NCI-H2196 (cell line): Measurements from ENCODE around the gene NTN1.

Experiments
- DNase-seq: peaks from one replicate; lab custom pipeline; 2025; ENCODE audit not compliant: unreplicated experiment; lab: John Stamatoyannopoulos, UW

The NTN1 gene

DNA sequence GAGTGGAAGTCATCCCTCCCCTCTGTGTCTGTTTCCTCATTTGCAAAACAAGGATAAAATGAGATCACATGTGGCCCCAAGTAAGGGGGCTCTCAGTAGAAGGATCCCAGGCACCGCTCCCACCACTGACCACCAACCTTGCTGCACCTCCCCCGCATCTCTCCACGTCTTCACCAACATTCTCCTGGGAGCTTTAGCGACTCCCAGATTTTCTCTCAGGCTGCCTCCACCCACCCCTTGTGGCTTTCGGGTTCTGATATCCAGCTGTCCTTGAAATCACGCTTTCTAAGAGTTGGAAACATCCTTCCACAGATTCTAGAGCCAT, 16.4 kb upstream of the NTN1 start:
- DNase-seq: no peak

DNA sequence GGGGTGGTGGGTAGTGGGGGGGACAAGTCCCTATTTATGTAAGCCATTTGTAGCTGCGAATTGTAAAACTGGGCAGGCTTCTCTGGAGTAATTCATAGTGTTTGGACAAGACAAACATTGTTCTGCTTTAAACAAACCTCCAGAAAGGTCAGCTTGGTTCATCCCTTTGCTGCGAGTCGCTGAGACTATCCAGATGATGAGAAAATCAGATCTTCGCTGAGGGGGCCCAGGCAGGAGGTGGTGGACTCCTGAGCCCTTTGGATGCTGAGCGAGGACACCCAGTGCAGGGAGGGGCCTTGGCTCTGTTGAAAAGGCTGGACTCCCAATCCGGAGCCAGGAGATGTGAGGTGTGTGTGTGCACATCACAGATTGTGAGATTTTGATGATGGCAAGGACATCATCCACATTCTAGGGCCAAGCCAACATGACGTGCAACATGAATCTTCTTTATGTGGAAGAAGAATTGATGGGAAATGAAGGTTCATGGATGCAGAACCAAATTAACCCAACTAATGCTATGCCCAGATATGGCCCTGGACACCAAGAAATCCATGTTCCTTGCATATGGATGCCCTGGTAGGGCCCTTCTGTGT, 15.0 kb upstream of the NTN1 start:
- no peak for DNase-seq

DNA sequence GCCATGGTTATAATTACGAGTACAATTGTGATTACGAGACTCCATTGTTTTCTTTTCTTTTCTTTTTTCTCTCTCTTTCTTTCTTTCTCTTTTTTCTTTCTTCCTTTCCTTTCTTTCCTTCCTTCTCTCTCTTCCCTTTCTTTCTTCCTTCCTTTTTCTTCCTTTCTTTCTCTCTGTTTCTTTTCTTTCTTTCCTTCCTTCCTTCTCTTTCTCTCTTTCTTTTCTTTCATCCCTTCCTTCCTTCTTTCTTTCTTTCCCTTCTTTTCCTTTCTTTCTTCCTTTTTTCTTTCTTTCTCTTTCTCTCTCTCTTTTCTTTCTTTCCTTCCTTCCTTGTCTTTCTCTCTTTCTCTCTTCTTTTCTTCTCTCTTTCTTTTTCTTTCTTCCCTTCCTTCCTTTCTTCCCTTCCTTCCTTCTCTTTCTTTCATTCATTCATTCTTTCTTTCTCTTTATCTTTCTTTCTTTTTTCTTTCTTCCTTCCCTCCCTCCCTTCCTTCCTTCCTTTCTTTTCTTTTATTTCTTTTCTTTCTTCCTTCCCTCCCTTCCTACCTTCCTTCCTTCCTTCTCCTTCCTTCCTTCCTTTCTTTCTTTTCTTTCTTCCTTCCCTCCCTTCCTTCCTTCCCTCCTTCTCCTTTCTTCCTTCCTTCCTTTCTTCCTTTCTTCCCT, 14.1 kb upstream of the NTN1 start:
- DNase-seq: no peak

GRCh38 chr17:9009096-9009495, 12.2 kb upstream of the NTN1 start:
- no peak for DNase-seq

- DNase-seq: no peak
Observed at GRCh38 chr17:9009737-9010136, 11.6 kb upstream of the NTN1 start.

GRCh38 chr17:9011001-9011400, 10.3 kb upstream of the NTN1 start:
- DNase-seq: no peak

DNA sequence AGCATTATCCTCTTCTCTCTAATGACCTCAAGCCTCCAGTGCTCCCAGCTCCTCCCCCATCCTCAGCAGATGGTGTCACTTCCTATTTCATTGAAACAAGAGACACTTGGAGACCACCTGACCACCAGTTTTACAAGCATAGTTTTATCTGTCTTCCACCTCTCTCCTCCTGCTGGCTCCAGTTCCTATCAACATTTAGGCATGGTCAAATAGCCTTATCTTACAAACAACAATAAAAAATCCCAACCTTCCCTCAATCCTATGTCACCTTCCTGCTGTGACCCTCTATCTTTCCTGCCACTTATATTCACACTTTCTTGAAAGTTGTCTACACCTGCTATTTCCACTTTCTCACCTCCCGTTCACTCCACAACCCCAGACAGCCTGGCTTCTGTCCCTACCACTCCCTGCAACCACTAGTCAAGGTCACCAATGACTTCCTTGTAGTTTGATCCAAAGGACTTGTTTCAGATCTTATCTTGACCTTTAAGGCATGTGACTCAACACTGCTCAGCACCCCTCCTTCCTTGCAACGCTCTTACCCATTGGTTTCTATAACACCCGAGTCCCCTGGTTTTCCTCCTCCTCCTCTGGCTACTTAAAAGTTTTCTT, 4.3 kb upstream of the NTN1 start:
- DNase-seq: no peak

GRCh38 chr17:9018726-9019125, 2.6 kb upstream of the NTN1 start:
- DNase-seq: no peak

DNA sequence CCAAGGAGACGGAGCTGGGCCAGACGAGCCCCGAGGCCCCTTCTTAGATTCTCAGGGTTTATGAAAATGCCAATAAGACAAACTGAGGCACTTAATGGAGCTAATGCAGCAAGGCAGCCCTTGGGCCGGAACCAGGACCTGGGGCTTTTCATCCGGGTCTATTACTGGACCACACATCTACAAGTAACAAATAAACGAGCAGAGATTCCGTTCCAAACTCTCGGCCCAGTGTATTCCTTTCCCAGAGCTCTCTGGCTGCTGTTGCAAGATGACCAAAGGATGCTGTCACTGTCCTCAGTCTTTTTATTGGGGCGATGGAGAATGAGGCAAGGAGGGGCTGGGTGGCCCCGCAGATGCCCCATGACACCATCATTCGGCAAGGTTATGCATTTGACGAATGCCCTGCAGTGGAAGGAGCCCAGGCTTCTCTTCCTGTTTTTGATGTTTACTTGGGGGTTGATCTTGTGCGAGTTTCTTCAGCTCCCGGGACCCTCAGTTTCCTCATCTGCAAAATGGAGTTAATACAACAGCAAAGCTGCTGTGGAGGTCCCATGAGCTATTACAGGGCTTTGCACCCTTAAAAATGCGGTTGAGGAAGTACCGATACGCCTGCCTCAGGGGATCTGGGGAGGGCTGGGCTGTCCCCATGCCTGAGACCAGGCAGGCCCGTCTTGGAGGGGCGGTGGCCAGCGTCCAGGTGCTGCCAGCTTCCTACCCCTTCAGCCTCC, 1.1 kb upstream of the NTN1 start:
- no peak for DNase-seq

DNA sequence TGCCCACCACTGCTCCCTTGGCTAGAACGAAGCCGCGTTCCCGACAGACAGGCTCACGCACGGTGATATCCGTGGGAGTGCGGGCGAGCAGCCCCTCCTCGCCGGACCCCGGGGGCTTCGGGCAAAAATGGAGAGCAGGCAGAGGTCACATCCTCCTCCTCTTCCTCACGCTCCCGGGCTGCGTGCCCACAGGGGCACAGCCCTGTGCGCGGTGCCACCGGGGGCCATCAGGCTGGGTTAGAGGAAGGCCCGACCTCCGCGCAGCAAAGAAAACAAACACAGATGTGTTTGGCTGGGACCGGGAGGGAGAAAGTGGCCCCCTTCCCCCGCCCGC, 519 bp upstream of the NTN1 start:
- no peak for DNase-seq

DNA sequence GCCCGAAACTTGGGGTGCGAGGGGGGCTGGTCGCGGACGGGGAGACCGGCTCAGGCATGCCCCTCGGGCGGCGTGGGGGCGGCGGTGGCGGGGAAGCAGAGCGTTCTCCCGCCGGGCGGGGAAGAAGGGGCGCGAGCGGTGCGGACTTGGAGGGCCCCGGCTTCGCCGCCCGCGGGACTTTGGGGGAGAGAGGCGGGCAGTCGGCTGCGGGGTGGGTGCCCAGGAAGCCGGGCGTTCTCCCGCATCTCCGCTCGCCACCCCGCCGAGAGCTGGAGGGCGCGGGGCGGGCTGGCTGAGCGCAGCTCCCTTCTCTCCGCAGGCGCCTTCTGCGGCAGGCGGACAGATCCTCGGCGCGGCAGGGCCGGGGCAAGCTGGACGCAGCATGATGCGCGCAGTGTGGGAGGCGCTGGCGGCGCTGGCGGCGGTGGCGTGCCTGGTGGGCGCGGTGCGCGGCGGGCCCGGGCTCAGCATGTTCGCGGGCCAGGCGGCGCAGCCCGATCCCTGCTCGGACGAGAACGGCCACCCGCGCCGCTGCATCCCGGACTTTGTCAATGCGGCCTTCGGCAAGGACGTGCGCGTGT, 772 bp downstream of the NTN1 start:
- no peak for DNase-seq

- no peak for DNase-seq
Observed at GRCh38 chr17:9022573-9023391, 1.5 kb downstream of the NTN1 start.

DNA sequence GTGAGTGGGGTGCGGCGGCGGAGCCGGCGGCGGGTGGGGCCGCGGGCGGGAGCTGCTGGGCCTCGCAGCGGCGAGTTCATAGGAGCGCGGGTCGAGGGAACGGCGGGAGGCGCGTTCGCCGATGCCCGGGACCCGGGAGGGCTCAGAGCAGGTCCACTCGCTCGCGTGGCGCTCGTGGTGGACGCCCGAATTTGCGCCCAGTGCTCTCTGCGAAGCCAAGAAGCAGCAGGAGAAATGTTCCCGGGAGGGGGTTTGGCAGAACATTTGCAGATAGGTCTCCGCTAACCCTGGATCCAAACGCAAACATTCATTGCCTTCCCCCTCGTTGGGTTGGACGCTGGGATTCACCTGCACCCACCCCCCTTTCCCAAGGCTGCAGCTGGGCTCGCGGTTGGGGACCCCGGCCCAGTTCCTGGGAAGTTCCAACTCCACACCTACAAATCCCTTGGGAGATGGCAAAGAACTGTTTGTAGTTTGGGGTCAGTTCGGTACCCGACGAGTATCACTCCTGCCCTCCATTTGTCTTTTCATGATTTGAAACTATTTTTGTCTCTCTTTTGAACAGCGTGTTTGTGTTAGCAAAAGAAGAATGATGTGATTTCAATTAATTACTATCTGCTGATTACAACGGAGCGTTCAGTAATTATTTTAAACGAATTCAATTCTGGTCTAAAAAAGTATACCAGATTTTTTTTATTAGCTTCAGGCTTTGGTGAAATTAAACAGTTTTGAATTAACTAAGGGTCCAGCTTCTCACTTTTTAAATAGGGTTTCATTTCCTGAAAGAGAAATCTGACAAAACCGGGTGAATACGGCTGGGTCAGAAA, 2.3 kb downstream of the NTN1 start:
- DNase-seq: no peak

GRCh38 chr17:9024497-9024896, 3.2 kb downstream of the NTN1 start:
- DNase-seq: no peak

DNA sequence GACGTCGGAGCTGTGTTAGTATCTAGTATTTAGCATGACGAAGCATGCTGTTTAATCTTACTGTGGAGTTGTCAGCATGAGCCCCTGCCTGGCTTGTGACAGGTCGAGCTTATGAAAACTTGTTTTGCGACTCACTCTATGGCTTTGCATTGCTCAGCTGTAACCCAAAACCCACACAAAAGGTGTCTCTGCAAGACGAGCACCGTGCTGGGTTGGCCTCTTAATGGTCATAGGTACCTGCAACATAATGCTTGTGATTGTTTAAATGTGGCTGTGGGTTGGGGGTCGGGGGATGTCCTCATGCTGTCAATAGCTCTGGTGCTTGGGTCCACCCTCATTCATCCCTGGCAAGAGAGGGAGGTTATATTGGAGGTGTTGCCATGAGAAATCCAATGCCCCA, 5.4 kb downstream of the NTN1 start:
- no peak for DNase-seq

DNA sequence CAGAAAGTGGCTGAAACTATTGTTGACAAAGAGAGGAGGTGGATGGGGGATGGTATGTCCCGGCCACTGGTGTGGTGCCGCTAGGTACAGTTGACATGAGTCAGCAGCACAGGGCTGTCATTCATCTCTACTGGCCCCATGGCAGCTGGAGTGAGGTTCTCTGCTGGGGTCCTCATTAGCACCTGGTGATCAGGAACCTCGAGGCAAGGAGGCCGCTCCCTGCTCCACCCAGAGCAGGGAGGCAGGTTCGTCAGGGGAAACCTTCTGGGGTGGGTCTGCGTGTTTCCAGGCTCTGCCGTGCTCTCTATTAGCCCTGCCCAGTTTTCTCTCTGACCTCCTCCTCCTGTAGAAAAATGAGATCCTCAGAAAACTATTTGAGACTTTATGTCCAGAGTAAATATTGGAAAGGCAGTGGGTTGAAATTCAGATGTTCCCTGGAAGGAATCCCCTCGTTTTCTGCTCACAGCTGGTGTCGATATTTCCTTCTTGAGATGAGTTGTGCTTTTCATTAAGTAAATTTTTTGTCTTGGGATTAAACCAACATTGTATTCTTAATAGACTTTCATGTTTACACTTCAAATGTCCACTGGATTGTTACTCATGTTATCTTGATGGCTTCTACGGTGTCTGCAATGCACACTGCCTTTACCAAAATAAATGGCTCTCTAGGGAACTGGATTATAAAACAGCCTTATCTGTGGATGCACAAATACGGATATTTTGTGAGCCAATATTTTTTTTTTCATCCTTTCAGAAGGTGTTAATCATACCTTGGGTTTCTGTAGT, 7.1 kb downstream of the NTN1 start:
- DNase-seq: no peak

GRCh38 chr17:9028988-9029570, 7.8 kb downstream of the NTN1 start:
- no peak for DNase-seq

- DNase-seq: no peak
Observed at GRCh38 chr17:9032151-9032550, 10.8 kb downstream of the NTN1 start.

- no peak for DNase-seq
Observed at GRCh38 chr17:9032583-9032982, 11.3 kb downstream of the NTN1 start.
